DND-41 (cell line): ENCODE results near the gene HOMER3.
A peak's percentile ranks its signal among the peaks of the same experiment; 100 is the strongest.

Experiments
- ATAC-seq: fragments of 200-7000 bp; cut with Tn5 transposase; 3 replicates; pipeline ENCODE4 v1.9.1; 2021; ENCODE audit warnings: low read depth; ENCODE audit not compliant: insufficient read depth
- DNase-seq: peaks from one replicate; pipeline ENCODE4 v3.0.0-alpha.2; 2020
- H2AFZ ChIP-seq: 2 replicates; pipeline ENCODE4 v1.6.0; 2012; ENCODE audit warnings: low read depth, low read length
- H3K27ac ChIP-seq: 2 replicates; pipeline ENCODE4 v1.5.1; 2012; ENCODE audit warnings: low read length, inconsistent platforms
- H3K27me3 ChIP-seq: fragments of 200-600 bp; sonication (generic); 2 replicates; pipeline ENCODE4 v1.6.0; 2012; ENCODE audit warnings: low read length, mild to moderate bottlenecking, inconsistent platforms; ENCODE audit not compliant: insufficient read depth, poor library complexity
- H3K36me3 ChIP-seq: 2 replicates; pipeline ENCODE4 v1.5.1; 2012; ENCODE audit warnings: low read length, inconsistent platforms; ENCODE audit not compliant: insufficient read depth
- H3K4me1 ChIP-seq: 2 replicates; pipeline ENCODE4 v1.5.1; 2012; ENCODE audit warnings: mild to moderate bottlenecking, low read length; ENCODE audit not compliant: insufficient read depth
- H3K4me2 ChIP-seq: 2 replicates; pipeline ENCODE4 v1.6.0; 2012; ENCODE audit warnings: mild to moderate bottlenecking, moderate library complexity, low read length, inconsistent platforms; ENCODE audit not compliant: insufficient read depth
- H3K4me3 ChIP-seq, 2 experiments: fragments of 200-600 bp in 1 of 2; shearing (Covaris generic) in 1 of 2; 2 replicates each; pipeline ENCODE4 v1.5.1; 2012 to 2016; ENCODE audit warnings: inconsistent platforms in 2 of 2, low read length in 2 of 2, mild to moderate bottlenecking in 2 of 2, low read depth in 1 of 2, moderate library complexity in 1 of 2
- H3K79me2 ChIP-seq: 2 replicates; pipeline ENCODE4 v1.6.0; 2012; ENCODE audit warnings: low read length, inconsistent platforms; ENCODE audit not compliant: insufficient read depth
- H3K9ac ChIP-seq: 2 replicates; pipeline ENCODE4 v1.6.0; 2012; ENCODE audit warnings: low read depth, mild to moderate bottlenecking, inconsistent platforms, low read length, moderate library complexity
- H3K9me3 ChIP-seq: 2 replicates; pipeline ENCODE4 v1.5.1; 2012; ENCODE audit warnings: low read length, moderate library complexity, mild to moderate bottlenecking, inconsistent platforms; ENCODE audit not compliant: insufficient read depth, severe bottlenecking
- H4K20me1 ChIP-seq: 2 replicates; pipeline ENCODE4 v1.6.0; 2012; ENCODE audit warnings: low read length; ENCODE audit not compliant: insufficient read depth
- EZH2 ChIP-seq: IDR thresholded peaks from 3 replicates; pipeline ENCODE4 v1.6.1; 2012; ENCODE audit warnings: borderline replicate concordance, low read depth, mild to moderate bottlenecking, moderate library complexity, low read length, inconsistent platforms; ENCODE audit not compliant: severe bottlenecking
- TF ChIP-seq, protein P1 (sequence below): IDR thresholded peaks from 2 replicates; pipeline ENCODE4 v1.5.1; 2012; ENCODE audit warnings: borderline replicate concordance, low read length, moderate library complexity, mild to moderate bottlenecking; ENCODE audit not compliant: poor library complexity, severe bottlenecking; ENCODE audit errors: extremely low read depth

HOMER3 gene

DNA sequence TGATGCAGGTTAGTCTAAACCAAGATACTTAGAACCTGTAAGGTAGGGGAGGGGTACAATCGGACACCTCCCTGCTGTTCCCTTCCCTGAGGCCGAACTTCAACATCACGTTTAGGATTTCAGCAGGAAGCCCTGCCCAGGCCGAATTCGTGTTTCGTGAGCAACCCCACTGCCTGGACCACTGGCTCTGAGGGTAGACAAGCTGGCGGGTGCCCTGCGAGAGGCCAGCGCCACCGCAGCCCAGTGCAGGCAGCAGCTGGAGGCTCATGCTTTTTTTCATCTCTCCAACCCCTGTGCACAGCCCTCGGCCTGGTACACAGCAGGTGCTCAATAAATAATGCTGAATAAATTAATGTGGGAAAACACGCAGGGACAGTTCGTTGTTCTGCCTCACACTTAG lies 7.7 kb downstream of the HOMER3 start:
- Histone ChIP-seq H4K20me1 (no peaks in the 10 kb centered on the region), H2AFZ (no peak overlapping the region), H3K4me1 (no peaks in the 10 kb centered on the region), H3K9me3 (no peaks in the 10 kb centered on the region), H3K79me2 (no peaks in the 10 kb centered on the region), H3K4me2 (no peak overlapping the region), H3K27ac (no peak overlapping the region), H3K36me3 (0 out of 2 replicates have a peak, but pooled peaks cover 7% of the 10 kb centered on the region), H3K9ac (no peak overlapping the region), H3K4me3 (no peak overlapping the region), H3K27me3 (no peaks in the 10 kb centered on the region)
- ATAC-seq (no peak), DNase-seq (no peak)
- TF ChIP-seq EZH2, result no peak
- TF ChIP-seq, protein P1, sequence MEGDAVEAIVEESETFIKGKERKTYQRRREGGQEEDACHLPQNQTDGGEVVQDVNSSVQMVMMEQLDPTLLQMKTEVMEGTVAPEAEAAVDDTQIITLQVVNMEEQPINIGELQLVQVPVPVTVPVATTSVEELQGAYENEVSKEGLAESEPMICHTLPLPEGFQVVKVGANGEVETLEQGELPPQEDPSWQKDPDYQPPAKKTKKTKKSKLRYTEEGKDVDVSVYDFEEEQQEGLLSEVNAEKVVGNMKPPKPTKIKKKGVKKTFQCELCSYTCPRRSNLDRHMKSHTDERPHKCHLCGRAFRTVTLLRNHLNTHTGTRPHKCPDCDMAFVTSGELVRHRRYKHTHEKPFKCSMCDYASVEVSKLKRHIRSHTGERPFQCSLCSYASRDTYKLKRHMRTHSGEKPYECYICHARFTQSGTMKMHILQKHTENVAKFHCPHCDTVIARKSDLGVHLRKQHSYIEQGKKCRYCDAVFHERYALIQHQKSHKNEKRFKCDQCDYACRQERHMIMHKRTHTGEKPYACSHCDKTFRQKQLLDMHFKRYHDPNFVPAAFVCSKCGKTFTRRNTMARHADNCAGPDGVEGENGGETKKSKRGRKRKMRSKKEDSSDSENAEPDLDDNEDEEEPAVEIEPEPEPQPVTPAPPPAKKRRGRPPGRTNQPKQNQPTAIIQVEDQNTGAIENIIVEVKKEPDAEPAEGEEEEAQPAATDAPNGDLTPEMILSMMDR, result no peak

DNA sequence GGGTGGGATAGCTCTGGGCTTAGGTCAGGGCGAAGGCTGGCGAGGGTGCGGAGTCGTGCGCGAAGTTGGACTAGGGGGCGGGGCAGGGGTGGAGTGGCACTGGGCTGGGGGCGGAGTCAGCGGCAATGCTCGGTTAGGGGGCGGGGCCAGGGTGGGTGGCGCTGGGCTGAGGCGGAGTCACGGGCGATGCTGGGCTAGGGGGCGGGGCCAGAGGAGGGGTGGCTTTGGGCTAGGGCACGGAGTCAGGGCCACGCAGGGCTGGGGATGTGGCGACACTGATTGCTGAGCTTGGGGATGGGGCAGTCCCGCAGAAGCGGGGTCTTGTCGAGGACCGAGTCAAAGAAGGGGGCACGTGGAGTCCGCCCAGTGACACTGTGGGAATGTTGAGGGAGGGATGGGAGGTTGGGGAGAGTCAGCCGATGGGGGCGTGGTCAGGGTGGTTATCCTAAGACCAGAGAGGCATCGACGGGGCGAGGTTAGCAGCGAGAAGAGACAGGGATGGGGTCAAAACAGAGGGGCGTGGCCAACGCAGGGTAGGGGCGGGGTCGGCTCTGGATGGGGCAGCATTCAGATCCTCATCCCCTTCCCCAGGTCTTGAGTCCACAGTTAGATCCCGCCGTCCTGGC lies 8.7 kb downstream of the HOMER3 start:
- H3K79me2 ChIP-seq, result no peaks in the 10 kb centered on the region
- H3K4me3 ChIP-seq, result no peak overlapping the region
- TF ChIP-seq, protein P1, result no peak
- no peak for TF ChIP-seq EZH2
- H3K27me3 ChIP-seq, result no peaks in the 10 kb centered on the region
- H3K27ac ChIP-seq, result no peak overlapping the region
- H3K4me2 ChIP-seq, result no peak overlapping the region
- DNase-seq (peak; percentile 58), ATAC-seq (peak; percentile 75)
- H4K20me1 ChIP-seq, result no peaks in the 10 kb centered on the region
- no peaks in the 10 kb centered on the region for H3K9me3 ChIP-seq
- peaks cover 15% of the 10 kb centered on the region; the same call in 1 of the 2 replicates for H3K36me3 ChIP-seq
- no peaks in the 10 kb centered on the region for H3K4me1 ChIP-seq
- no peak overlapping the region for H3K9ac ChIP-seq
- no peak overlapping the region for H2AFZ ChIP-seq

DNA sequence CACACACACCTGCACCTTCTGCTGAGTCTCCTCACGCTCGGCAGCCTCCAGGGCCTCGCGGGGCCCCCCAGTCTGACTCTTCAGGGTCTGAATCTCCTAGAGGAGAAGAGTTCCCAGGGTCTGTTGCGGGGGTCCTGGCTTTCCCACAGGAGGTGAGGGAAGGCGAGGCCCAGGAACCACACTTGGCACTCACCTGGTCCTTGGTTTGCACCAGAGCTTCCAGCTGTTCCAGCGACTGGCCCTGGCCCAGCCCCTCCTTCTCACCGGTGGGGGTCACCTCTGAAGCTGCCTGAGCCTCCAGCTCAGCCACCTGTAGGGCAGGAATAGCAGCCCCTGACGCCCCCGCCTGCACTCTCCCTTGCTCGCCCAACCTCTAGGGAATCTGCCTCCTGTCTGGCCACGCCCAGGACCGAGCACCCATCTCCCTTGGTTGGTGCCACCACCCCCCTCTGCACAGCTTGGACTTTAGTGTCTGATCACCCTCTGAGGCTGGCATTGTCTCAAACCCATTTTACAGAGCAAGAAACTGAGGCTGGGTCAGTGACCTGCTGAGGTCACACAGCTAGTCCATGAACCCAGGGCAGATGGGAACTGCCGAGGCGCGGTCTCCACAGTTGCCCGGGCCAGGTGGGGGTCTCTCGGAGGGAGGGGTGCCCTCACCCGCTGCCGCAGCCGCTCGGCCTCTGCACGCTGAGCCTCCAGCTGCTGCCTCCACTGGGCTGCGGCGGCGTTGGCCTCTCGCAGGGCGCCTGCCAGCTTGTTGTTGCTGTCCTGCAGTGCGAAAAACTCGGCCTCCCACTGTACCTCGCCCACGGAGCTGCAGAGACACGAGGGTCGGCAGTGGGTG lies 9.5 kb downstream of the HOMER3 start:
- Histone ChIP-seq H3K4me1 (no peaks in the 10 kb centered on the region), H2AFZ (no peak overlapping the region), H3K27me3 (no peaks in the 10 kb centered on the region), H3K27ac (no peak overlapping the region), H3K9me3 (no peaks in the 10 kb centered on the region), H3K79me2 (no peaks in the 10 kb centered on the region), H4K20me1 (no peaks in the 10 kb centered on the region), H3K4me2 (no peak overlapping the region), H3K4me3 (no peak overlapping the region), H3K9ac (no peak overlapping the region), H3K36me3 (peaks cover 20% of the 10 kb centered on the region)
- no peak for TF ChIP-seq EZH2
- TF ChIP-seq, protein P1, result no peak
- ATAC-seq, result no peak
- no peak for DNase-seq
